Measurements from ENCODE around the gene LMOD2.

Gene LMOD2

DNA sequence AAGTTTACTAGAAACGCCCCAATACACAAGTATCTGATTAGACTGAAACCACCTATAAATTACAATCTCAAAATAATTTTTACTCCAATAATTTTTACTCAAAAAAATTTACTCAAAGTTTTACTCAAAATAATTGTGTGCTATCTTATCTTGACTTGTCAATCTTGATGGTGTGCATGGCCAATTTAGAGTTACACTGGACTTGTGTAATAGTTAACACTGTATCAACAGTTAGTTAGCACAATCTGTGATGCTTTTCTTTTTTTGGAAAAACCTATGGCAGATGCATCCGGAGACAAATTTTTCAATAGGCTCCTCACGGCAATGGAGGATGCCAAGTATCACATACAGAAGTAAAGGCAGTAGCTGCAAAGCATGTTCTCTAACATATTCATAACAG, 24.9 kb downstream of the LMOD2 start:
- H3K4me3 ChIP-seq (ENCODE audit: low read depth, low read length): no peak overlapping the region
- TF ChIP-seq, protein P1, sequence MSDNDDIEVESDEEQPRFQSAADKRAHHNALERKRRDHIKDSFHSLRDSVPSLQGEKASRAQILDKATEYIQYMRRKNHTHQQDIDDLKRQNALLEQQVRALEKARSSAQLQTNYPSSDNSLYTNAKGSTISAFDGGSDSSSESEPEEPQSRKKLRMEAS (IDR thresholded peaks at IDR 0.05; ENCODE audit: low read depth, low read length): no peak
- TF ChIP-seq MYC (IDR thresholded peaks at IDR 0.05; ENCODE audit: low read depth, low read length): no peak
- TF ChIP-seq, protein P2, sequence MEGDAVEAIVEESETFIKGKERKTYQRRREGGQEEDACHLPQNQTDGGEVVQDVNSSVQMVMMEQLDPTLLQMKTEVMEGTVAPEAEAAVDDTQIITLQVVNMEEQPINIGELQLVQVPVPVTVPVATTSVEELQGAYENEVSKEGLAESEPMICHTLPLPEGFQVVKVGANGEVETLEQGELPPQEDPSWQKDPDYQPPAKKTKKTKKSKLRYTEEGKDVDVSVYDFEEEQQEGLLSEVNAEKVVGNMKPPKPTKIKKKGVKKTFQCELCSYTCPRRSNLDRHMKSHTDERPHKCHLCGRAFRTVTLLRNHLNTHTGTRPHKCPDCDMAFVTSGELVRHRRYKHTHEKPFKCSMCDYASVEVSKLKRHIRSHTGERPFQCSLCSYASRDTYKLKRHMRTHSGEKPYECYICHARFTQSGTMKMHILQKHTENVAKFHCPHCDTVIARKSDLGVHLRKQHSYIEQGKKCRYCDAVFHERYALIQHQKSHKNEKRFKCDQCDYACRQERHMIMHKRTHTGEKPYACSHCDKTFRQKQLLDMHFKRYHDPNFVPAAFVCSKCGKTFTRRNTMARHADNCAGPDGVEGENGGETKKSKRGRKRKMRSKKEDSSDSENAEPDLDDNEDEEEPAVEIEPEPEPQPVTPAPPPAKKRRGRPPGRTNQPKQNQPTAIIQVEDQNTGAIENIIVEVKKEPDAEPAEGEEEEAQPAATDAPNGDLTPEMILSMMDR (IDR thresholded peaks at IDR 0.05; ENCODE audit: low read depth, low read length): no peak
- TF ChIP-seq POLR2A (IDR thresholded peaks at IDR 0.05; ENCODE audit: extremely low read depth, insufficient read length): no peak
- no peak for DNase-seq (ENCODE audit: low read depth)

DNA sequence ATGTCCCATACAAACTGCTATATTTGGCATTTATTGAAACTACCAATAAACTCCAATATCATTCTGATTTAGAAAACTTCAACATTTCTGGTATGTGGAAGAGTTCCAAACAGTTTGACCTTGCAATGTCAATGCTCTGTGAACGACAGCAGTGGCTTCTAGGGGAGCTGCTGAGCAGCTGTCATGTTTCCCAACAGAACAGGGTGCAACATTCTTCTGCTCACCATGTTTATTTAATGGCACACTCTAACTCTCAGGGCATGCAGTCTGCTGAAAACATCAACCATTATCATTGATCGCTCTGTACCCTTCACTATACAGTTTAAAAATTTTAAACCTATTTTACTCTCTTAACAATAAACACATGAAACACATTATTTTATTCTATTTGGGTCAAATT, 25.9 kb downstream of the LMOD2 start:
- no peak for DNase-seq (ENCODE audit: low read depth)
- TF ChIP-seq MYC (IDR thresholded peaks at IDR 0.05; ENCODE audit: low read depth, low read length) (no peak), POLR2A (IDR thresholded peaks at IDR 0.05; ENCODE audit: extremely low read depth, insufficient read length) (no peak)
- TF ChIP-seq, protein P2 (IDR thresholded peaks at IDR 0.05; ENCODE audit: low read depth, low read length): no peak
- TF ChIP-seq, protein P1 (IDR thresholded peaks at IDR 0.05; ENCODE audit: low read depth, low read length): no peak
- no peak overlapping the region for H3K4me3 ChIP-seq (ENCODE audit: low read depth, low read length)

DNA sequence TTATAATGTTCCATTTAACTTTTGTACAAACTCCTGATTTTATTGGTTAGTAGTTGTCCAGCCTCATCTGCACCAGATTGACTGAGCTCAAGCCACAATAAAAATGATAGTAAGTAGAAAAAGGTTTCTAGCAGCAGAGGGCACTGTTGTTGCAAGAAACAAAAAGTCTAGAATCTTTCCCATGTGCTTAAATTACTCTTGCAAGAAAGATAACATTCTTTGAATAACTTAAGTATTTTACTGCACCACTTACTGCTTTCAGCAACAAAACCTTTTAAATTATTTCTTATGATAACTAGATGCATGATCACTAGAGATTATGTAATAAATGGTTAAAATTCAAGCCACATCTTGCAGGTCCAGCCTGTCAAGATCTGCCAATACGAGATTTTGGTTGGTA, 27.0 kb downstream of the LMOD2 start:
- TF ChIP-seq, protein P2 (IDR thresholded peaks at IDR 0.05; ENCODE audit: low read depth, low read length): peak; percentile 38
- TF ChIP-seq, protein P1 (IDR thresholded peaks at IDR 0.05; ENCODE audit: low read depth, low read length): no peak
- no peak for TF ChIP-seq POLR2A (IDR thresholded peaks at IDR 0.05; ENCODE audit: extremely low read depth, insufficient read length)
- TF ChIP-seq MYC (IDR thresholded peaks at IDR 0.05; ENCODE audit: low read depth, low read length): peak; percentile 43; the same call in 1 of the 2 replicates
- peak; percentile 71 for DNase-seq (ENCODE audit: low read depth)

DNA sequence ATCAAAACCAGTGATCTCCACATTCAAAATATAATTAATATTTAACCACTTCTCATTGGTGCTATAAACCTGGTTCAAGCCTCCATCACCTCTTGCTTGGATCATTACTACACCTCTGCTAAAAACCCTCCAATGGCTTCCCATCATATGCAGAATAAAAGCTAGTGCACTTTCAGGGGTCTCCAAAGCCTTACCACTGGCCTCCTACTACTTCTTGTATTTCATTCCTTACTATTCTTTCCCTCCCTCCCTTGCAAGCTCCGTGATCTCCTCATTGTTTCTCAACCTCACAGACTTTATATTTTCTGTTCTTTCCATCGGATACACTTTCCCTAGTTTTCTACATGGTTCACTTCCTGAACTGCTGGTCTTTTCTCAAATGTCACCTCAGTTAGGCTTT, 31.5 kb downstream of the LMOD2 start:
- no peak for DNase-seq (ENCODE audit: low read depth)
- TF ChIP-seq POLR2A (IDR thresholded peaks at IDR 0.05; ENCODE audit: extremely low read depth, insufficient read length): no peak
- TF ChIP-seq, protein P1 (IDR thresholded peaks at IDR 0.05; ENCODE audit: low read depth, low read length): no peak
- TF ChIP-seq, protein P2 (IDR thresholded peaks at IDR 0.05; ENCODE audit: low read depth, low read length): no peak
- no peak for TF ChIP-seq MYC (IDR thresholded peaks at IDR 0.05; ENCODE audit: low read depth, low read length)
- no peak overlapping the region for H3K4me3 ChIP-seq (ENCODE audit: low read depth, low read length)

More for the DNA sequence above, 27.0 kb downstream of the LMOD2 start:
- no peak overlapping the region for H3K4me3 ChIP-seq (ENCODE audit: low read depth, low read length)

DNA sequence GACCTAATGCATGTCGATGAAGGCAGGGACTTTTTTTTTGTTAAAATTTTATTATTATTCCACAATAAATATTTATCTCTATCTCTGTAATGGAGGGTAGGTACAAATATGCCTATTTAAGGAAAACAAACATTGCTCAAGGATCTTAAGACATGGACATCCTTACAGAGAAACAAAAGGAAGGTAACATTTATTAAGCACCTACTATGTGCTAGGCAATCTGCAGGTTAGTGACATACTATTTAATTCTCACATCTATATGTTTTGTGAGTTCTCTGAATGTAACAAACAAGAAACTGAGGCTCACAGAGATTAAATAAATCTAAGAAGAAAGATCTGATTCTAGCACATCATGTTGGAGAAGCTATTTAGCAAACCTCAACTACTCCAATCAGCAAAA, 32.1 kb downstream of the LMOD2 start:
- DNase-seq (ENCODE audit: low read depth): no peak
- TF ChIP-seq POLR2A (IDR thresholded peaks at IDR 0.05; ENCODE audit: extremely low read depth, insufficient read length) (no peak), MYC (IDR thresholded peaks at IDR 0.05; ENCODE audit: low read depth, low read length) (no peak)
- TF ChIP-seq, protein P2 (IDR thresholded peaks at IDR 0.05; ENCODE audit: low read depth, low read length): no peak
- TF ChIP-seq, protein P1 (IDR thresholded peaks at IDR 0.05; ENCODE audit: low read depth, low read length): no peak

More for the DNA sequence above, 32.1 kb downstream of the LMOD2 start:
- H3K4me3 ChIP-seq (ENCODE audit: low read depth, low read length): no peak overlapping the region

All from NB4 (cell line).